Measurements from ENCODE around the gene GTSE1. TPM values are rescaled to one million over a fixed set of nuclear protein-coding genes. Genes with fewer than 3 reads are reported as not detected.

The GTSE1 gene
- total RNA-seq, 1 experiment from 2014 or later = 64.6 TPM

DNA sequence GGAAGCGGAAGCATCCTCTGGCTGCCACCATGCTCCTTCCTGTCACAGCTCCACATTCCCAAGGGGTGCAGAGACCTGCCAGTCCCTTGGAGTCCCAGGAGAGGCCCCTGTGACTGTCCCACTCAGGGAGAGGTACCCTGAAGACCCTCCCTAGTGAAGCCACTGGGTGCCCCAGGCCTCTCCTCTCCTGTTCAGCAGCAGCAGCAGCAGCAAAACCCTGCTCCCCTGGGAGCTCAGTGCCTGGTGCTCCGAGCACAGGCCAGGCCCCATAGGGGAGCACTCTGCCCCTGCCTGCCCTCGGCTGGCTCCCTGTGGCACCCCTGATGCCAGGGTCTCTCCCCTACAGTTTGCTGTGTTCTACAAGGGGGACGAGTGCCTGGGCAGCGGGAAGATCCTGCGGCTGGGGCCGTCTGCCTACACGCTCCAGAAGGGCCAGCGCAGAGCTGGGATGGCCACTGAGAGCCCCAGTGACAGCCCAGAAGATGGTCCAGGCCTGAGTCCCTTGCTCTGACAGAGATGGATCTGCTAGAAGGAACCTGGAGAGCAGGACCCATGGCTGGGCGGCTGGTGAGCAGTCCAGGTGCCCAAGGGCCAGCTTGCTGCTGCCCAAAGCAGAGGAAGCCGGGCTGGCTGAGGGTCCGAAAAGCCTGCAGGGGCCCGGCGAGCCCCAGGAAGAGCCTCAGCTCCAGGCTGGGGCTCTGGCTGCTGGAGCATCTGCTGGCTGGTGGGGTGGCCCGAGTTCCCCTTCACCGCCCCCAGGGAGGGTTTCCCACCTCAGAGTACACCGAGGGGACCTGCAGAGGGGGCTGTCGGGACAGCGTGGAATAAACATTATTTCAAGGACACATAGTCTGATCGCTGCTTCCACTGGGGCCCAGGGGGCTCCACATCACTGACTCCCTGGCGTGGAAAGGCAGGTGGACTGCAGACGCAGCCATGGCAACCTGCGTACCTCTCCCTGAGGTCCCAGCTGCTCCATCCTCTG is 60.1 kb downstream of the GTSE1 start:
- intact Hi-C loops (cut with micrococcal nuclease; ENCODE audit: unreplicated experiment) = no loop called here
- no peak overlapping the region for H3K4me2 ChIP-seq
- no peak overlapping the region for H2AFZ ChIP-seq
- H3K27ac ChIP-seq = no peak overlapping the region
- H3K27me3 ChIP-seq (ENCODE audit: insufficient read depth, low read depth) = no peaks in the 10 kb centered on the region
- H3K9me3 ChIP-seq (ENCODE audit: insufficient read depth, low read depth) = no peaks in the 10 kb centered on the region
- H3K4me1 ChIP-seq (replicated peaks; ENCODE audit: insufficient read depth) = 0 out of 2 replicates have a peak, but pooled peaks cover 3% of the 10 kb centered on the region
- H3K79me2 ChIP-seq (ENCODE audit: low read depth) = no peaks in the 10 kb centered on the region
- H3F3A ChIP-seq (ENCODE audit: insufficient read depth, low read depth) = peaks cover 34% of the 10 kb centered on the region
- H3K4me3 ChIP-seq = no peak overlapping the region
- ChIA-PET POLR2A (ENCODE audit: unreplicated experiment) (no interaction called here), CTCF (interaction anchor here (0.6 to 1.1 kb wide), 2 partner anchors 182 to 185 kb away, joined by 3 read pairs; no protein-coding TSS in a partner anchor)
- TF ChIP-seq, protein P1, sequence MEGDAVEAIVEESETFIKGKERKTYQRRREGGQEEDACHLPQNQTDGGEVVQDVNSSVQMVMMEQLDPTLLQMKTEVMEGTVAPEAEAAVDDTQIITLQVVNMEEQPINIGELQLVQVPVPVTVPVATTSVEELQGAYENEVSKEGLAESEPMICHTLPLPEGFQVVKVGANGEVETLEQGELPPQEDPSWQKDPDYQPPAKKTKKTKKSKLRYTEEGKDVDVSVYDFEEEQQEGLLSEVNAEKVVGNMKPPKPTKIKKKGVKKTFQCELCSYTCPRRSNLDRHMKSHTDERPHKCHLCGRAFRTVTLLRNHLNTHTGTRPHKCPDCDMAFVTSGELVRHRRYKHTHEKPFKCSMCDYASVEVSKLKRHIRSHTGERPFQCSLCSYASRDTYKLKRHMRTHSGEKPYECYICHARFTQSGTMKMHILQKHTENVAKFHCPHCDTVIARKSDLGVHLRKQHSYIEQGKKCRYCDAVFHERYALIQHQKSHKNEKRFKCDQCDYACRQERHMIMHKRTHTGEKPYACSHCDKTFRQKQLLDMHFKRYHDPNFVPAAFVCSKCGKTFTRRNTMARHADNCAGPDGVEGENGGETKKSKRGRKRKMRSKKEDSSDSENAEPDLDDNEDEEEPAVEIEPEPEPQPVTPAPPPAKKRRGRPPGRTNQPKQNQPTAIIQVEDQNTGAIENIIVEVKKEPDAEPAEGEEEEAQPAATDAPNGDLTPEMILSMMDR (conservative IDR thresholded peaks at IDR 0.05) = no peak
- no peak for TF ChIP-seq EZH2 (IDR thresholded peaks at IDR 0.05; ENCODE audit: low read depth)
- H3K9me2 ChIP-seq (ENCODE audit: insufficient read depth) = no peaks in the 10 kb centered on the region
- H3K36me3 ChIP-seq (ENCODE audit: low read depth) = no peaks in the 10 kb centered on the region
- H4K20me1 ChIP-seq (ENCODE audit: insufficient read depth) = peaks cover 21% of the 10 kb centered on the region
- no TSS peak for BruUV-seq (replicated peaks)
- DNase-seq = no peak

DNA sequence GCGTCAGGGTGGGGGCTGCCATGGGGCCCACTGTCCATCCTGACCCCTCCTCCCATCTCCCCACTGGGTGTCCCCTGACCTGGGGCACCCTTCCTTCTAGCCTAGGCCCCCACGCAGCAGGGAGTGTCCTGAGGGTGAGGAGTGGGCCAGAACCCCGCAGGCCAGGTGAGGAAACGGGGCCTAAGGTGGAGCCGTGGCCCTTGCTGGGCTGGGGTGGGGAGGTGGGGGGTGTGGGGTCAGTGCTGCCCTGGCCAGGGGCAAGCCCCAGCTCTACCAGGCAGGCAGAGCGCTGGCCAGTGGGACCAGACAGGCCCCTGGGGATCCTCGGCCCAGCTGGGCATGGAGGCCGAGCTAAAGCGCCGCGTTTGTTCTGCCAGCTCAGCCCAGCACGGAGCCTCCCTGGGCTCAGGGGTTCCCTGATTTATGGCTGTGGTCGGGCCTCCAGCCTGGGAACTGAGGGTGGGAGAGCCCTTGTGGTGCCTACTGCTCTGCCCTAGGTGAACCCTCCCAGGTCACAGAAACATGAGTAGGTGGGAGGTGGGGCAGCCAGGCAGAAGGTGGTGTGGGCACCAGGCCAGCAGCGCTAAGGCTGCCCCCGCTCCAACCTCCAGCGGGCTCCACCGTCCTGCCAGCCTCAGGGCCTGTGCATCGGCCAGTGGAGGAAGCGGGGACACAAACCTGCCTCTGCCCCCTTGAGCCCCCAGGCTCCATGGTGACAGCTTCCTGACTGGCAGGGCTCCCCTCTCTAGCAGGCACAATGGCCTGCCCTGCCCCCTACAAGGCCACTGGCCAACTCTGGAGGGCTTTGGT is 61.2 kb downstream of the GTSE1 start:
- H2AFZ ChIP-seq = no peak overlapping the region
- no peaks in the 10 kb centered on the region for H3K9me3 ChIP-seq (ENCODE audit: insufficient read depth, low read depth)
- H3K36me3 ChIP-seq (ENCODE audit: low read depth) = no peaks in the 10 kb centered on the region
- ChIA-PET POLR2A (ENCODE audit: unreplicated experiment) (no interaction called here), CTCF (no interaction called here)
- H3K9me2 ChIP-seq (ENCODE audit: insufficient read depth) = no peaks in the 10 kb centered on the region
- H3K4me2 ChIP-seq = no peak overlapping the region
- no peaks in the 10 kb centered on the region for H3K27me3 ChIP-seq (ENCODE audit: insufficient read depth, low read depth)
- no peaks in the 10 kb centered on the region for H3K79me2 ChIP-seq (ENCODE audit: low read depth)
- H3K27ac ChIP-seq = no peak overlapping the region
- peaks cover 37% of the 10 kb centered on the region for H3F3A ChIP-seq (ENCODE audit: insufficient read depth, low read depth)
- no peak for DNase-seq
- H4K20me1 ChIP-seq (ENCODE audit: insufficient read depth) = peaks cover 14% of the 10 kb centered on the region
- no peak overlapping the region for H3K4me3 ChIP-seq
- TF ChIP-seq, protein P1 (conservative IDR thresholded peaks at IDR 0.05) = no peak
- no peak for TF ChIP-seq EZH2 (IDR thresholded peaks at IDR 0.05; ENCODE audit: low read depth)
- no peaks in the 10 kb centered on the region for H3K4me1 ChIP-seq (replicated peaks; ENCODE audit: insufficient read depth)
- no TSS peak for BruUV-seq (replicated peaks)
- intact Hi-C loops (cut with micrococcal nuclease; ENCODE audit: unreplicated experiment) = no loop called here

DNA sequence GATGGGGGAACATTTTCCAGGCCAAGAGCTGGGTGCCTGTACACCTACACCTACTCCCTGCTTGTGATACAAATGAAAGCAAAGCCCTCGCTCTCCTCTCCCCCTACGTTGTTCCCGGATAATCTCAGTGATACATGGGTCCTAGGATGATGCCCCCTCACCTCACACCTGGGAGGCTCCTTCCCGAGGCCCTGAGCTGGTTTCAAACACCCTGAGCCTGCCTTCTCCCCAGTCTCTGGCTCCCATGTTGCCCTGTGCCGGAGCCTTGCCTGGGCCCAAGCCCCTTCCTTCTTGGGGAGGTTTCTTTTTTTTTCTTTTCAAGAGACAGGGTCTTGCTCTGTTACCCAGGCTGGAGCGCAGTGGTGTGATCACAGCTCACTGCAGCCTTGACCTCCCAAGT is 62.1 kb downstream of the GTSE1 start:
- Histone ChIP-seq H3K79me2 (ENCODE audit: low read depth) (no peaks in the 10 kb centered on the region), H3K36me3 (ENCODE audit: low read depth) (no peaks in the 10 kb centered on the region), H3K4me2 (no peak overlapping the region), H3K4me1 (replicated peaks; ENCODE audit: insufficient read depth) (no peaks in the 10 kb centered on the region), H3K9me2 (ENCODE audit: insufficient read depth) (no peaks in the 10 kb centered on the region), H3F3A (ENCODE audit: insufficient read depth, low read depth) (peaks cover 38% of the 10 kb centered on the region), H3K9me3 (ENCODE audit: insufficient read depth, low read depth) (no peaks in the 10 kb centered on the region), H3K27ac (no peak overlapping the region), H3K27me3 (ENCODE audit: insufficient read depth, low read depth) (no peaks in the 10 kb centered on the region), H3K4me3 (no peak overlapping the region), H4K20me1 (ENCODE audit: insufficient read depth) (peaks cover 14% of the 10 kb centered on the region), H2AFZ (no peak overlapping the region)
- TF ChIP-seq, protein P1 (conservative IDR thresholded peaks at IDR 0.05) = no peak
- no peak for TF ChIP-seq EZH2 (IDR thresholded peaks at IDR 0.05; ENCODE audit: low read depth)
- POLR2A ChIA-PET (ENCODE audit: unreplicated experiment) = interaction anchor here (0.6 to 0.7 kb wide), 2 partner anchors 16 to 83 kb away, joined by 3 to 4 read pairs; no protein-coding TSS in a partner anchor
- no peak for DNase-seq
- no TSS peak for BruUV-seq (replicated peaks)
- intact Hi-C loops (cut with micrococcal nuclease; ENCODE audit: unreplicated experiment) = no loop called here
- CTCF ChIA-PET = interaction anchor here (0.7 kb wide), 1 partner anchor 178 kb away, joined by 3 read pairs; the partner anchor contains the start of gene CELSR1
